HepG2 (cell line): Measurements from ENCODE around the gene JSRP1. TPM values are rescaled to one million over a fixed set of nuclear protein-coding genes. Genes with fewer than 3 reads are reported as not detected.

Source experiments
- ATF7-NPFF ChIP-seq: sonication (generic); formaldehyde crosslinking; IDR thresholded peaks from 2 replicates; pipeline ENCODE4 v1.8.1; 2023; ENCODE audit warnings: mild to moderate bottlenecking, low read depth, missing genetic modification reagents, moderate library complexity
- CAMTA2 ChIP-seq: sonication (generic); formaldehyde crosslinking; IDR thresholded peaks from 2 replicates; pipeline ENCODE4 v1.4.0; 2020; ENCODE audit warnings: mild to moderate bottlenecking, missing genetic modification reagents, borderline replicate concordance
- CCAR2 ChIP-seq: fragments of 200-400 bp; formaldehyde crosslinking; optimal IDR thresholded peaks from 2 replicates; pipeline ENCODE3; 2018; ENCODE audit warnings: low read depth, mild to moderate bottlenecking, low read length, moderate library complexity
- CTCF ChIP-seq: sonication (generic); formaldehyde crosslinking; IDR thresholded peaks from 2 replicates; pipeline ENCODE4 v1.5.0; 2020; ENCODE audit warnings: mild to moderate bottlenecking, missing genetic modification reagents, moderate library complexity
- DNMT1 ChIP-seq: sonication (generic); formaldehyde crosslinking; IDR thresholded peaks from 2 replicates; pipeline ENCODE4 v1.5.1; 2020; ENCODE audit warnings: mild to moderate bottlenecking, missing genetic modification reagents
- ELF4 ChIP-seq: sonication (generic); formaldehyde crosslinking; IDR thresholded peaks from 2 replicates; pipeline ENCODE4 v1.5.0; 2020; ENCODE audit warnings: missing genetic modification reagents, mild to moderate bottlenecking, moderate library complexity, borderline replicate concordance
- ERF ChIP-seq: IDR thresholded peaks from 2 replicates; pipeline ENCODE4 v1.6.1; 2018; ENCODE audit warnings: missing biosample characterization, missing genetic modification reagents
- FOXA1 ChIP-seq, 2 experiments: fragments of 450-650 bp in 1 of 2; sonication (generic) in 1 of 2; formaldehyde crosslinking in 1 of 2; IDR thresholded peaks; 2 replicates each; pipeline versions ENCODE4 v1.4.0 to v1.6.1; 2016 to 2020; ENCODE audit warnings: missing genetic modification reagents in 1 of 2
- FOXO4 ChIP-seq: sonication (generic); formaldehyde crosslinking; conservative IDR thresholded peaks from 2 replicates; pipeline ENCODE4 v1.8.1; 2023; ENCODE audit warnings: missing genetic modification reagents
- GMEB1 ChIP-seq: sonication (generic); formaldehyde crosslinking; IDR thresholded peaks from 2 replicates; pipeline ENCODE4 v1.5.1; 2020; ENCODE audit warnings: missing genetic modification reagents, mild to moderate bottlenecking, borderline replicate concordance
- HCFC1 ChIP-seq: fragments of 150-350 bp; IDR thresholded peaks from 2 replicates; pipeline ENCODE4 v1.6.1; 2014; ENCODE audit warnings: low read depth, low read length
- KDM5A ChIP-seq: fragments of 200-600 bp; sonication (generic); IDR thresholded peaks from 2 replicates; pipeline ENCODE4 v1.7.0; 2018; ENCODE audit warnings: antibody characterized with exemption, mild to moderate bottlenecking, low read length, borderline replicate concordance
- KMT2B ChIP-seq: IDR thresholded peaks from 2 replicates; pipeline ENCODE4 v1.6.1; 2016; ENCODE audit warnings: missing genetic modification reagents, missing compliant biosample characterization
- PITX1 ChIP-seq: sonication (generic); formaldehyde crosslinking; IDR thresholded peaks from 2 replicates; pipeline ENCODE4 v1.5.1; 2020; ENCODE audit warnings: mild to moderate bottlenecking, missing genetic modification reagents
- ZBTB8A ChIP-seq: sonication (generic); formaldehyde crosslinking; IDR thresholded peaks from 2 replicates; pipeline ENCODE4 v1.4.0; 2020; ENCODE audit warnings: mild to moderate bottlenecking, low read depth, missing genetic modification reagents, borderline replicate concordance
- ZFP91 ChIP-seq: sonication (generic); formaldehyde crosslinking; IDR thresholded peaks from 2 replicates; pipeline ENCODE4 v1.9.0; 2022; ENCODE audit warnings: missing genetic modification reagents, mild to moderate bottlenecking, borderline replicate concordance
- ZNF230 ChIP-seq: sonication (generic); formaldehyde crosslinking; IDR thresholded peaks from 2 replicates; pipeline ENCODE4 v1.4.0; 2020; ENCODE audit warnings: mild to moderate bottlenecking, missing genetic modification reagents
- ZNF3 ChIP-seq: IDR thresholded peaks from 2 replicates; pipeline ENCODE4 v1.7.0; 2017; ENCODE audit warnings: inconsistent platforms
- ZNF431 ChIP-seq: sonication (generic); formaldehyde crosslinking; IDR thresholded peaks from 2 replicates; pipeline ENCODE4 v1.9.0; 2022; ENCODE audit warnings: missing genetic modification reagents, low read depth, mild to moderate bottlenecking, borderline replicate concordance
- ZNF547 ChIP-seq: sonication (generic); formaldehyde crosslinking; IDR thresholded peaks from 2 replicates; pipeline ENCODE4 v1.5.1; 2020; ENCODE audit warnings: mild to moderate bottlenecking, missing genetic modification reagents
- ZNF598 ChIP-seq: sonication (generic); formaldehyde crosslinking; IDR thresholded peaks from 2 replicates; pipeline ENCODE4 v1.5.1; 2020; ENCODE audit warnings: mild to moderate bottlenecking, missing genetic modification reagents, borderline replicate concordance
- ZNF713 ChIP-seq: sonication (generic); formaldehyde crosslinking; IDR thresholded peaks from 2 replicates; pipeline ENCODE4 v1.4.0; 2020; ENCODE audit warnings: mild to moderate bottlenecking, missing genetic modification reagents
- ZNF775 ChIP-seq: sonication (generic); formaldehyde crosslinking; IDR thresholded peaks from 2 replicates; pipeline ENCODE4 v1.4.0; 2020; ENCODE audit warnings: missing genetic modification reagents, mild to moderate bottlenecking, moderate library complexity, borderline replicate concordance
- ZNF839 ChIP-seq: sonication (generic); formaldehyde crosslinking; IDR thresholded peaks from 2 replicates; pipeline ENCODE4 v1.4.0; 2020; ENCODE audit warnings: missing genetic modification reagents, mild to moderate bottlenecking, borderline replicate concordance
- ZNF891 ChIP-seq: sonication (generic); formaldehyde crosslinking; IDR thresholded peaks from 2 replicates; pipeline ENCODE4 v1.5.0; 2020; ENCODE audit warnings: mild to moderate bottlenecking, missing genetic modification reagents
- polyA plus RNA-seq, 8 experiments: library from polyadenylated mRNA; depleted of rRNA in 3 of 8; stranded (reverse) in 7 of 8; unstranded in 1 of 8; fragments of >200 nt; fragmentation: Illumina TruSeq in 4 of 8; extraction: Trizol in 4 of 8; gene quantifications; 2 replicates each; pipeline versions ENCODE4 v1.2.1 to v1.2.3, GENCODE V29; 2011 to 2016; ENCODE audit warnings: low read depth in 4 of 8, missing spikeins in 1 of 8, mixed read lengths in 1 of 8; ENCODE audit not compliant: insufficient read depth in 1 of 8
- total RNA-seq, 5 experiments: library from RNA; depleted of rRNA; stranded (reverse); fragments of >200 nt; fragmentation: Illumina TruSeq; extraction: Trizol; gene quantifications; 2 replicates each; pipeline ENCODE4 v1.2.3, GENCODE V29; 2016; ENCODE audit warnings: low read depth in 1 of 5

Gene JSRP1
- total and polyA plus RNA-seq, 2 of the 13 experiments (the other 11 are each of a cell fraction or from before 2014, with no cell fraction given) = 0.16 to 0.38 TPM

GRCh38 chr19:2242092-2242537 lies 14.1 kb downstream of the JSRP1 start (continued):
- peak; percentile 31 for TF ChIP-seq CTCF
- TF ChIP-seq ZNF547 = 0 out of 2 replicates have a peak, but pooled peaks have one; percentile 46
- TF ChIP-seq FOXO4 (CRISPR knock-in tag) = no peak
- TF ChIP-seq ZNF891 (CRISPR knock-in tag) = no peak
- TF ChIP-seq ZNF598 (CRISPR knock-in tag) = peak; percentile 61; the same call in 1 of the 2 replicates
- TF ChIP-seq HCFC1 = no peak
- no peak for TF ChIP-seq KDM5A
- no peak for TF ChIP-seq ZNF230 (CRISPR knock-in tag)
- TF ChIP-seq DNMT1 (CRISPR knock-in tag) = no peak
- TF ChIP-seq ZNF839 = no peak
- peak; percentile 59; the same call in 1 of the 2 replicates for TF ChIP-seq ZFP91 (CRISPR knock-in tag)
- no peak for TF ChIP-seq ZBTB8A (CRISPR knock-in tag)
- no peak for TF ChIP-seq CAMTA2
- TF ChIP-seq ZNF775 (CRISPR knock-in tag) = no peak
- TF ChIP-seq FOXA1 (IDR thresholded peaks at IDR 0.05) = no peak
- TF ChIP-seq FOXA1 (CRISPR knock-in tag; IDR thresholded peaks at IDR 0.05) = peak; percentile 32; the same call in 1 of the 2 replicates
- TF ChIP-seq ERF (CRISPR knock-in tag) = no peak; the same call in 1 of the 2 replicates
- no peak for TF ChIP-seq ZNF3 (CRISPR knock-in tag)
- TF ChIP-seq GMEB1 = no peak; the same call in 1 of the 2 replicates
- TF ChIP-seq ZNF431 (CRISPR knock-in tag) = no peak
- no peak for TF ChIP-seq ZNF713 (CRISPR knock-in tag)
- 0 out of 2 replicates have a peak, but pooled peaks have one; percentile 12 for TF ChIP-seq PITX1 (CRISPR knock-in tag)
- no peak for TF ChIP-seq CCAR2
- no peak for TF ChIP-seq ATF7-NPFF (CRISPR knock-in tag)
- TF ChIP-seq ELF4 (CRISPR knock-in tag) = no peak
- no peak for TF ChIP-seq KMT2B (CRISPR knock-in tag)
